ENCODE data around the gene EPG5.
A peak's percentile ranks its signal among the peaks of the same experiment; 100 is the strongest.
"Not testable (repeated sequence)": the region's sequence is repeated elsewhere in the genome, so short reads cannot be mapped to it uniquely, and the experiment has no call there.

EPG5 gene

GRCh38 chr18:45974088-45974536, 7.0 kb upstream of the EPG5 start:
- peaks cover 6% of the 10 kb centered on the region for H3K4me1 ChIP-seq (ENCODE audit: control insufficient read depth, insufficient read depth, low read length)
- no peak overlapping the region for H3K9ac ChIP-seq (ENCODE audit: low read depth, low read length)
- H3K9me3 ChIP-seq (replicated peaks; ENCODE audit: low read length), result no peaks in the 10 kb centered on the region
- no peak overlapping the region for H3K4me3 ChIP-seq (ENCODE audit: low read length)
- H3K4me2 ChIP-seq (ENCODE audit: low read length), result peak overlapping the region; percentile 5
- no peaks in the 10 kb centered on the region for H3K36me3 ChIP-seq (ENCODE audit: insufficient read depth, low read length)
- H3K27me3 ChIP-seq (ENCODE audit: control insufficient read depth, insufficient read depth, low read length), result no peaks in the 10 kb centered on the region

DNA sequence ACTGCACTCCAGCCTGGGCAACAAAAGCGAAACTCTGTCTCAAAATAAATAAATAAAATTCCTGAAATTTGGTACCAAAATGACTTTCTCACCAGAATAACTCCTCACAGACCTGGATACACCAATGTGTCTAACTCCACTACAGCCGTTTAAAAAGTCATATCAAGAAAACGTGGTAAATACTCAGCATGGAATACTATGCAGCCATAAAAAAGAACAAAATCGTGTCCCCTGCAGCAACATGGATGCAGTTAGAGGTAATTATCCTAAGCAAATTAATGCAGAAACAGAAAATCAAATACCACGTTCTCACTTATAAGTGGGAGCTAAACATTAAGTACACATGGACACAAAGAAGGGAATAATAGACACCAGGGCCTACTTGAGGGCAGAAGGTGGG, 2.2 kb downstream of the EPG5 start:
- not testable (repeated sequence) for H3K9me3 ChIP-seq (replicated peaks; ENCODE audit: low read length); H3K27me3 ChIP-seq (ENCODE audit: control insufficient read depth, insufficient read depth, low read length); H3K9ac ChIP-seq (ENCODE audit: low read depth, low read length)
- peaks cover 45% of the 10 kb centered on the region for H3K4me1 ChIP-seq (ENCODE audit: control insufficient read depth, insufficient read depth, low read length)
- peaks cover 23% of the 10 kb centered on the region for H3K36me3 ChIP-seq (ENCODE audit: insufficient read depth, low read length)
- H3K4me3 ChIP-seq (ENCODE audit: low read length), result peak overlapping the region; percentile 37
- H3K4me2 ChIP-seq (ENCODE audit: low read length), result peak overlapping the region; percentile 61

GRCh38 chr18:45962866-45963265, 4.3 kb downstream of the EPG5 start:
- Histone ChIP-seq H3K4me3 (ENCODE audit: low read length) (no peak overlapping the region), H3K27me3 (ENCODE audit: control insufficient read depth, insufficient read depth, low read length) (no peaks in the 10 kb centered on the region), H3K36me3 (ENCODE audit: insufficient read depth, low read length) (peaks cover 23% of the 10 kb centered on the region), H3K4me1 (ENCODE audit: control insufficient read depth, insufficient read depth, low read length) (peaks cover 60% of the 10 kb centered on the region), H3K9me3 (replicated peaks; ENCODE audit: low read length) (no peaks in the 10 kb centered on the region), H3K4me2 (ENCODE audit: low read length) (peak overlapping the region; percentile 65), H3K9ac (ENCODE audit: low read depth, low read length) (peak overlapping the region; percentile 74)

DNA sequence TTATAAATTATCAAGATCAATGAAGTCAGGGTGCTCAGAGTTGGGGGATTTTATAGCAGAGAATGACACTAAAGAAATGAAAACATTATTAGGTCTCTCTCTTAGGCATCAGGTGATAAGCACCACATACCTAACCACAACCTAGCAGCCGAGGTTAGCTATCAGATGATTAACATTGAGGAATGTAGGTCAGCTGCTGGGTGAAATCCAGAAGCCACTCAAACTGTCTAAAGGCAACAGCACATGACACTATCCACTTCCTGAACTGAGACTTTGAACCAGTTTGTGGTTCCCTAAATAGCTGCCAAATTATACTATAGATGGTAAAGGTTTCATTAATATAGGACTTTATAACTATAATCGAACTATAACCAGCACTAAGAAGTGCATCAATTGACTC, 4.7 kb downstream of the EPG5 start:
- Histone ChIP-seq H3K36me3 (ENCODE audit: insufficient read depth, low read length) (peaks cover 23% of the 10 kb centered on the region), H3K27me3 (ENCODE audit: control insufficient read depth, insufficient read depth, low read length) (no peaks in the 10 kb centered on the region), H3K4me1 (ENCODE audit: control insufficient read depth, insufficient read depth, low read length) (peaks cover 61% of the 10 kb centered on the region), H3K4me2 (ENCODE audit: low read length) (peak overlapping the region; percentile 65), H3K9ac (ENCODE audit: low read depth, low read length) (peak overlapping the region; percentile 74), H3K9me3 (replicated peaks; ENCODE audit: low read length) (no peaks in the 10 kb centered on the region), H3K4me3 (ENCODE audit: low read length) (no peak overlapping the region)

- not testable (repeated sequence) for H3K27me3 ChIP-seq (ENCODE audit: control insufficient read depth, insufficient read depth, low read length); H3K4me3 ChIP-seq (ENCODE audit: low read length); H3K9ac ChIP-seq (ENCODE audit: low read depth, low read length); H3K4me2 ChIP-seq (ENCODE audit: low read length); H3K9me3 ChIP-seq (replicated peaks; ENCODE audit: low read length)
- Histone ChIP-seq H3K4me1 (ENCODE audit: control insufficient read depth, insufficient read depth, low read length) (peaks cover 87% of the 10 kb centered on the region), H3K36me3 (ENCODE audit: insufficient read depth, low read length) (peaks cover 31% of the 10 kb centered on the region)
Observed at GRCh38 chr18:45959484-45959883, 7.6 kb downstream of the EPG5 start.

- H3K9ac ChIP-seq (ENCODE audit: low read depth, low read length), result no peak overlapping the region
- H3K4me1 ChIP-seq (ENCODE audit: control insufficient read depth, insufficient read depth, low read length), result peaks cover 91% of the 10 kb centered on the region
- no peak overlapping the region for H3K4me2 ChIP-seq (ENCODE audit: low read length)
- H3K36me3 ChIP-seq (ENCODE audit: insufficient read depth, low read length), result peaks cover 35% of the 10 kb centered on the region
- no peak overlapping the region for H3K4me3 ChIP-seq (ENCODE audit: low read length)
- H3K27me3 ChIP-seq (ENCODE audit: control insufficient read depth, insufficient read depth, low read length), result no peaks in the 10 kb centered on the region
- no peaks in the 10 kb centered on the region for H3K9me3 ChIP-seq (replicated peaks; ENCODE audit: low read length)
Observed at GRCh38 chr18:45958730-45959129, 8.4 kb downstream of the EPG5 start.

DNA sequence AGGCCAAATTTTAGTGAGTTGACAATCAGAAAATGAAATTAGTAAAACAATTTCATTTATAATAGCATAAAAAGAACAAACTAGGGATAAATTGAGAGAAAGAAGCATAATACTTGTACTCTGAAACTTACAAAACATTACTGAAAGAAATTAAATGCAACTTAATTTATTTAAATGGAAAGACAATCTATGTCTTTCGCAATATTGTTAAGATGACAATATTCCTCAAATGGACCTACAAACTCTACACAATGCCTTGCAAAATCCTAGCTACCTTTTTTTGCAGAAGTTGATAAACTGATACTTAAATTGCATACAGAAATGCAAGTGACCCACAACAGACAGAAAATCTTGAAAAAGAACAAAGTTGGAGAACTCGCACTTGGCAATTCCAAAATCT, 9.1 kb downstream of the EPG5 start:
- Histone ChIP-seq H3K9me3 (replicated peaks; ENCODE audit: low read length) (no peaks in the 10 kb centered on the region), H3K9ac (ENCODE audit: low read depth, low read length) (peak overlapping the region; percentile 78), H3K36me3 (ENCODE audit: insufficient read depth, low read length) (peaks cover 42% of the 10 kb centered on the region), H3K4me2 (ENCODE audit: low read length) (peak overlapping the region; percentile 22), H3K27me3 (ENCODE audit: control insufficient read depth, insufficient read depth, low read length) (no peaks in the 10 kb centered on the region), H3K4me1 (ENCODE audit: control insufficient read depth, insufficient read depth, low read length) (peaks cover 91% of the 10 kb centered on the region), H3K4me3 (ENCODE audit: low read length) (peak overlapping the region; percentile 31)

DNA sequence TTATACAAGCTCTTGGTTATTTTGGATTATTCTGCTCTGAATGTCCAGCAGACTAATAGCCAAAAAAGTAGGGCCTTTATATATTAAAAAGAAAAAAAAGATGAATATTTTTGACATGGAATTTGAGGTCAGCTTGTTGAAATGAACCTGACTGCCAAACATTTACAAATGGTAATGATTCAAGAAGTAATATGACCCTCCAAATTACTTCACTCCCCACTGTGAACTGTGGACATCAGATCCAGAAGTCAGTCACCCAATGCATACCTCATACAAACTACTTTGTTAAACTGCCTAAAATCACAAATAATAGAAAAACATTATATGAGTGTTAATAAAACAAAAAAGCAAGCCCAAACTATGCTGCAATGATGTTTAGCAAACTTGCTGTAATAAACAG, 10.0 kb downstream of the EPG5 start:
- H3K4me2 ChIP-seq (ENCODE audit: low read length), result peak overlapping the region; percentile 31
- peak overlapping the region; percentile 31 for H3K4me3 ChIP-seq (ENCODE audit: low read length)
- no peaks in the 10 kb centered on the region for H3K27me3 ChIP-seq (ENCODE audit: control insufficient read depth, insufficient read depth, low read length)
- peaks cover 91% of the 10 kb centered on the region for H3K4me1 ChIP-seq (ENCODE audit: control insufficient read depth, insufficient read depth, low read length)
- H3K36me3 ChIP-seq (ENCODE audit: insufficient read depth, low read length), result peaks cover 48% of the 10 kb centered on the region
- peaks cover under 1% of the 10 kb centered on the region for H3K9me3 ChIP-seq (replicated peaks; ENCODE audit: low read length)
- peak overlapping the region; percentile 78 for H3K9ac ChIP-seq (ENCODE audit: low read depth, low read length)

GRCh38 chr18:45954070-45954934, 12.8 kb downstream of the EPG5 start:
- H3K27me3 ChIP-seq (ENCODE audit: control insufficient read depth, insufficient read depth, low read length), result no peaks in the 10 kb centered on the region
- H3K4me3 ChIP-seq (ENCODE audit: low read length), result peak overlapping the region; percentile 36
- H3K9ac ChIP-seq (ENCODE audit: low read depth, low read length), result peak overlapping the region; percentile 78
- H3K36me3 ChIP-seq (ENCODE audit: insufficient read depth, low read length), result peaks cover 60% of the 10 kb centered on the region
- H3K4me1 ChIP-seq (ENCODE audit: control insufficient read depth, insufficient read depth, low read length), result peaks cover 91% of the 10 kb centered on the region
- H3K9me3 ChIP-seq (replicated peaks; ENCODE audit: low read length), result peaks cover 5% of the 10 kb centered on the region
- H3K4me2 ChIP-seq (ENCODE audit: low read length), result peak overlapping the region; percentile 71

GRCh38 chr18:45951016-45951714, 16.0 kb downstream of the EPG5 start:
- Histone ChIP-seq H3K9ac (ENCODE audit: low read depth, low read length) (peak overlapping the region; percentile 74), H3K4me2 (ENCODE audit: low read length) (peak overlapping the region; percentile 54), H3K4me1 (ENCODE audit: control insufficient read depth, insufficient read depth, low read length) (peaks cover 60% of the 10 kb centered on the region), H3K27me3 (ENCODE audit: control insufficient read depth, insufficient read depth, low read length) (no peaks in the 10 kb centered on the region), H3K9me3 (replicated peaks; ENCODE audit: low read length) (peaks cover 5% of the 10 kb centered on the region), H3K4me3 (ENCODE audit: low read length) (peak overlapping the region; percentile 1), H3K36me3 (ENCODE audit: insufficient read depth, low read length) (peaks cover 87% of the 10 kb centered on the region)

DNA sequence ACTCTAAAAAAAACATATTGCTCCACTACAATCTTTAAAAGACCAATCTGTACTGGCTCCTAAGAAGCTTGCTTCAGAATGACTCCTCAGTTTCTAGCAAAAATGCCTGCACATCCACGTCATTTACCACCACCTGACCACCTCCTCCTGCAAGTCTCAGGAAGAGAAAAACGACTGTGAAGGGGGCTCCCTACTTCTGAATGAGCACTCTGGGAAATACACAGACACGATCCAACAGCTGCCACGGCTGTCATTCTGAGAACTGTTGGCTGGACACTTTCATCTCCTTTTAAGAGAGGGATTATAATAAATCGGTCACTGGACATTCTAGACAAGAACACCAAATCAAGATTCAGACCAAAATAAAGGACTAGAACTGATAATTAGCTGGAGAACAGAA, 21.5 kb downstream of the EPG5 start:
- Histone ChIP-seq H3K9me3 (replicated peaks; ENCODE audit: low read length) (no peaks in the 10 kb centered on the region), H3K4me2 (ENCODE audit: low read length) (no peak overlapping the region), H3K27me3 (ENCODE audit: control insufficient read depth, insufficient read depth, low read length) (no peaks in the 10 kb centered on the region), H3K4me1 (ENCODE audit: control insufficient read depth, insufficient read depth, low read length) (peaks cover 10% of the 10 kb centered on the region), H3K36me3 (ENCODE audit: insufficient read depth, low read length) (peaks cover 89% of the 10 kb centered on the region), H3K9ac (ENCODE audit: low read depth, low read length) (peak overlapping the region; percentile 9), H3K4me3 (ENCODE audit: low read length) (no peak overlapping the region)

All from skeletal muscle satellite cell (primary cell).